GM21390 (cell line): ENCODE results near the gene RAPGEF4.

Experiments used
- ATAC-seq: cut with Tn5 transposase; IDR thresholded peaks from one replicate; pipeline ENCODE4 v1.9.1; 2021; ENCODE audit not compliant: unreplicated experiment

Gene RAPGEF4

DNA sequence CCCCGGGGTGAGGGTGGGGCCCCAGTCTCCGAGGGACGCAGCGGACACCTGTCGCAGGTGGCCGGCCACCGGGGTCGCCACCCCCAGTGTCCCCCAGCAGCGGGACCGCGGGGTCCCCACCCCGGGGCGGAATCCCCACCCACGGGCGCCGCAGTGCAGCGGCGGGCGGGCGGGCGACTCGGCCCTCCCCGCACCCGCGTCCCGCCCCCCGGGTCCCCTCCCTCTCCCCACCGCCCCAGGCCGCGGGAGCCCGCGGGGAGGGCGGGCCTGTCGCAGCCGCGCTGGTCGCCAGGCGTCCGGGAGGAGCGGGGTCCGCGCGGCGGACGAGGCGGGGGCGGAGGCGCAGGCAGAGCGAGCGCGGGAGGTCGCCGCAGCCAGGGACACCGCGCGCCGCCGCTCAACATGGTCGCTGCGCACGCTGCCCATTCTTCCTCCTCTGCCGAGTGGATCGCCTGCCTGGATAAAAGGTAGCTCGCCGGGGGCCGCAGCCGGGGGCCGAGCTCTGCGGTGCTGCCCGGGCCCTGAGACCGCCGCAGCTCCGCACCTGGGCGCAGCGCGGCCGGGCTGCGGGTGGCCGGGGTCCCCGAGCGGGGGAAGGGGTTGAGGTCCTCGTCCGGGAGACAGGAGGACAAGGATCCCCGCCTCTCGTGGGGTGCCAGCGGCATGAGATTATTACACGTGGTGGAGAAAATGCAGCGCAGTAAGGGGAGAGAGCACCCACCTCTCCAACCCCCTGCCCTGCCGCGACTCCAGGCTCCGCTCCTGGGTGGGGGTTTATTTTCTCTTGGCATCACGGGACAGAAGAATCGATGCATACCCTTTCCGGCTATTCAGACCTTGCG, at the start of gene RAPGEF4:
Gene RAPGEF4, plus strand, starts transcription at position 264 of the 842 bp plus-strand sequence. Its CDS starts 139 bp downstream, at position 403.
- ATAC-seq, result no peak

GRCh38 chr2:172693037-172693436, 42.6 kb upstream of the RAPGEF4 start:
- no peak for ATAC-seq

GRCh38 chr2:172693529-172694455, 41.9 kb upstream of the RAPGEF4 start:
- no peak for ATAC-seq

DNA sequence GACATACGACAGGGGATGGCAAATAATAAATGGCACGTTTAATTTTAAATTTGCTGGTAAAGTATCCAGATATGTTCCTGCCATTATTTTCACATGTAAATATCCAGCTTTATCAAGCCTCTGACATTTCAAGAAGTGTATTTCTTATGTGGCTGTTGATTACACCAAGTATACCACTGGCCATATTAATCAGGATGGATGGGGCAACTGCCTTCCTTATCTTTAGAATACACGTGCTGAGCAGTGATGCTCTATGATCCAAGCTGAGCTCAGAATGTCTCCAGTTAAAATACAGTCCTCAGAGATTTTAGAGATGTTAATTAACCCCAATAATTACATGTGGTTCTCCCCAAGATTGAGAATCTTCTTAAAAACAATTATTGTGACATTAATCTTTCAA, 38.3 kb upstream of the RAPGEF4 start:
- no peak for ATAC-seq

GRCh38 chr2:172698041-172698863, 37.4 kb upstream of the RAPGEF4 start:
- ATAC-seq, result peak; percentile 88

DNA sequence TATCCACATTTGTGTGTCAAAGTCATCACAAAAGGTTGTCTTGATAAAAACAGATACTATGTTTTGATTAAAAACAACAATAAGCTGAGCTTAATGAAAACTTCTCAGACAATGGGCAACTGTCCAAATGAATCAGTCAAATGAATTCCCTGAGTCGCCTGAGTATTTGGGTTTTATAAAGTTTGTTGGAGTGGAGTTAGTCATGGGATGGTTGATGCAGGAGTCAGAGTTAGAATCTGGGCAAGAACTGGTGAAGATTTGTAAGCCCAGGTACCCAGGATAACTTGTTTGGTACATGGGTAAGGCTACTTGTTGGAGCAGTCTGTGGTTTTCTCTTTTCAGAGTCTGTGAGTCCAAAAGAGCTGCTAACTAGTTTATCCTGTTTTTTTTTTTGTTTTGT, 34.4 kb upstream of the RAPGEF4 start:
- no peak for ATAC-seq

DNA sequence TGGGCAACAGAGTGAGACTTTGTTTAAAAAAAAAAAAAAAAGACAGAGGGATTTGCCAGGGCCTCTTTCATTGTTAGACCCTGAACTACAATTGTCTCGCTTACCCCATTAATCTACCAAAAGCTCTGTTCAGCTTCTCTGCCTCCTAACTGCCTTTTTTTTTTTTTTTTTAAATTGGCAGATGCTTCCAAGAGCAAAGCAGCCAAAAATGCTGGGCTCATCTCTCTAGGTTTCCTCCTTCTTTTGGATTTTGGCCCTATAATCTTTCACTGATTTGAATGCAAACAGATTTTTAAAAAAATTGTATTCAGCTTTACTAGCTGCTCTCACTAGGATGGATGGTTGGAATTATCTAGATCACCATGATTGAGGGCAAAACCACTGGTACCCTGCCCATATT, 33.2 kb upstream of the RAPGEF4 start:
- no peak for ATAC-seq

GRCh38 chr2:172704072-172704936, 31.3 kb upstream of the RAPGEF4 start:
- no peak for ATAC-seq

GRCh38 chr2:172705352-172705751, 30.3 kb upstream of the RAPGEF4 start:
- no peak for ATAC-seq

- no peak for ATAC-seq
Observed at GRCh38 chr2:172708247-172708646, 27.4 kb upstream of the RAPGEF4 start.

DNA sequence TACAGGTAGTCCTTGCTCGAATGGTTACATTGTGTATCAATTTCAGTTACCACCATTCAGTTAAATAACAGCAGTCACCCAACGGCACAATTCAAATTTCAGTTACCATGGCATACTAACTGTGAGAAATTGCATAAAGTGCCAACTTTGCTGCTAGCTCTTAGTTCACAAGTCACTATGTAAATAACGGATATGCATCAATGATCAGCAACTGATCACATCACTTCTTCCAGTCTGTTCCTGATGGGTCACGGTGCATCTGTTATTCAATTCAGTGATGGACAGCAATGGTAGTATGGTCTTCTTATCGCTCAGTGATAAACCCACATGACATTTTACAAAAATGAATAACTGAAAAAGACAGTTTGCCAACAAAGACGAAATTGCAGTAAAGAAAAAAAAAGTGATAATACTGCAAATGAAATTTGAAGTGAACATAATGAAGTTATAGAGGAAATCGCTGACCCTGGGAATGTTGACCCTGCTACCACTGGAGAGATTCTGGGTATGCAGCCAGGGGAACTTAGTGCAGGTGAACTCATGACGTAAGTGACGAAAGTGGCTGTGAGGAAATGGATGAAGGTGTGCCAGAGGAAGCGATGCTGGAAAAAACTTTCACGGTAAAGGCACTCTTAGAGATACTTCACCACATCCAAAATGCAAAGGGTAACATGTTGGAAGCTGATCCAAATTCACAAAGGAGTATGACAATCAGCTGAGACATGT, 25.9 kb upstream of the RAPGEF4 start:
- no peak for ATAC-seq

DNA sequence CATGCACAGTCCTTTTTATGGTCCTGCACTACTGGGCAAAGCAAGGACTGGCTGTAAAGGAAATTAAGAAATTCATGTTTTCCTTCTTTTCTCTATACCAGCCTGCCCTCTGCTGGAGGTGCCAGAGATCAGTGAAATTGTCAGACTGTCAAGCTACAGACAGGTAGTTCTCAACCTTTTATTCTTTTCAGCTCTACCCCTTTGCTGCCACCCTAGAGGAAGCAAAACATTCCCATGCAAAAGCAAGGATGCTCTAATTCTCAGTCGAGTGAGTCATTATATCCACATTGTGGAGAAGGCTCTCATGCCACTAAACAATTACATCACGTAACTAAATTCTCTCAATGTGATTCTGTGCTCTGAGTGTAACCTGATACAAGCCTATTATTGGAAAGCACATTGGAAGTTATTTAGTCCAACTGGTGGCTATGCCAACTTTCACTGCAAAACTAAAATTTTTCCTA, 25.0 kb upstream of the RAPGEF4 start:
- ATAC-seq, result no peak

GRCh38 chr2:172711110-172711509, 24.5 kb upstream of the RAPGEF4 start:
- no peak for ATAC-seq

GRCh38 chr2:172712251-172712650, 23.4 kb upstream of the RAPGEF4 start:
- ATAC-seq, result no peak

- ATAC-seq, result no peak
Observed at GRCh38 chr2:172713365-172713875, 22.2 kb upstream of the RAPGEF4 start.

GRCh38 chr2:172722481-172722880, 13.2 kb upstream of the RAPGEF4 start:
- no peak for ATAC-seq

GRCh38 chr2:172723286-172723685, 12.4 kb upstream of the RAPGEF4 start:
- no peak for ATAC-seq

DNA sequence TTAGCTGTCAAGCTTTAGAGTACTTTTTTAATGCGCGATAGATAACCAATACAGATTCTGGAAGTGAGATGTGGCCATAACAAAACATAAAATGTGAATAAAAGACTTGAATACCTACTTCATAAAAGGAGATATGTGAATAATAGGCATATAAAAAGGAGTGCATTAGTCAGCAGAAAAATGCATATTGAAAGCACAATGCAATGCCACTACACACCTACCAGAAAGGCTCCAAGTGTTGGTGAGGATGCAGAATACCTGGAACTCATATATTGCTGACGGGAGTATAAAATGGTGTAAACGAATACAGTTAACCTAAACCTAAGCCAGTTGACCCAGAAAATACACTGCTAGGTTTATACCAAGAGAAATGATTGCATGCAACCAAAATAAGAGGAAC, 10.9 kb upstream of the RAPGEF4 start:
- ATAC-seq, result no peak

- ATAC-seq, result no peak
Observed at GRCh38 chr2:172725284-172725683, 10.4 kb upstream of the RAPGEF4 start.
